Loucy (cell line): ENCODE data around the gene EPHB6.
A peak's percentile ranks its signal among the peaks of the same experiment; 100 is the strongest.

Source experiments
- H2AFZ ChIP-seq: fragments of 200-600 bp; sonication (generic); 2 replicates; pipeline ENCODE4 v1.6.0; 2016; ENCODE audit warnings: antibody characterized with exemption, mild to moderate bottlenecking, low read length, moderate library complexity
- H3F3A ChIP-seq: fragments of 200-600 bp; 2 replicates; pipeline ENCODE4 v1.6.0; 2016; ENCODE audit warnings: antibody characterized with exemption, low read depth, mild to moderate bottlenecking
- H3K27me3 ChIP-seq: fragments of 200-600 bp; sonication (generic); 2 replicates; pipeline ENCODE4 v1.6.1; 2014; ENCODE audit warnings: low read length, mild to moderate bottlenecking; ENCODE audit not compliant: insufficient read depth, poor library complexity, severe bottlenecking
- H3K36me3 ChIP-seq: fragments of 200-600 bp; sonication (generic); 2 replicates; pipeline ENCODE4 v1.6.1; 2016; ENCODE audit warnings: low read length; ENCODE audit not compliant: insufficient read depth
- H3K4me1 ChIP-seq: fragments of 200-600 bp; sonication (generic); 2 replicates; pipeline ENCODE4 v1.5.1; 2014; ENCODE audit warnings: low read length, mild to moderate bottlenecking; ENCODE audit not compliant: insufficient read depth, poor library complexity, severe bottlenecking
- H3K4me2 ChIP-seq: fragments of 200-600 bp; sonication (generic); 2 replicates; pipeline ENCODE4 v1.6.0; 2014; ENCODE audit warnings: antibody characterized with exemption, low read length, low read depth, mild to moderate bottlenecking; ENCODE audit not compliant: poor library complexity, severe bottlenecking
- H3K4me3 ChIP-seq: fragments of 200-600 bp; sonication (generic); 2 replicates; pipeline ENCODE4 v1.5.1; 2014; ENCODE audit warnings: low read length, mild to moderate bottlenecking, mixed read lengths; ENCODE audit not compliant: poor library complexity, severe bottlenecking
- H3K79me2 ChIP-seq: fragments of 200-600 bp; sonication (generic); 2 replicates; pipeline ENCODE4 v1.6.1; 2014; ENCODE audit warnings: low read length; ENCODE audit not compliant: insufficient read depth
- H3K9ac ChIP-seq: fragments of 200-600 bp; sonication (generic); 2 replicates; pipeline ENCODE4 v1.6.0; 2014; ENCODE audit warnings: mild to moderate bottlenecking, low read depth, low read length, moderate library complexity; ENCODE audit not compliant: poor library complexity, severe bottlenecking
- H3K9me2 ChIP-seq: fragments of 200-600 bp; sonication (generic); replicated peaks from 2 replicates; pipeline ENCODE4 v1.6.1; 2016; ENCODE audit warnings: low read depth, low read length, mixed read lengths
- H3K9me3 ChIP-seq: fragments of 200-600 bp; sonication (generic); 2 replicates; pipeline ENCODE4 v1.6.1; 2014; ENCODE audit warnings: mild to moderate bottlenecking, antibody characterized with exemption, low read length, low read depth; ENCODE audit not compliant: insufficient read depth
- H4K20me1 ChIP-seq: fragments of 200-600 bp; sonication (generic); 2 replicates; pipeline ENCODE4 v1.6.0; 2014; ENCODE audit warnings: antibody characterized with exemption, low read length, mild to moderate bottlenecking; ENCODE audit not compliant: insufficient read depth, poor library complexity, severe bottlenecking
- CTCF ChIP-seq: fragments of 200-600 bp; sonication (generic); conservative IDR thresholded peaks from 2 replicates; pipeline ENCODE4 v1.5.1; 2014; ENCODE audit warnings: mild to moderate bottlenecking, antibody characterized with exemption, low read length
- EZH2phosphoT487 ChIP-seq: fragments of 200-600 bp; IDR thresholded peaks from 2 replicates; pipeline ENCODE4 v1.6.1; 2018; ENCODE audit warnings: antibody characterized with exemption, mild to moderate bottlenecking, moderate library complexity, borderline replicate concordance

Gene EPHB6

GRCh38 chr7:142862786-142863400 lies 8.0 kb downstream of the EPHB6 start:
- no peaks in the 10 kb centered on the region for H3F3A ChIP-seq
- TF ChIP-seq CTCF (no peak), EZH2phosphoT487 (no peak)
- no peaks in the 10 kb centered on the region for H3K9me2 ChIP-seq
- H3K79me2 ChIP-seq = peaks cover 30% of the 10 kb centered on the region
- H3K4me3 ChIP-seq = no peak overlapping the region
- H3K27me3 ChIP-seq = no peaks in the 10 kb centered on the region
- no peak overlapping the region for H3K9ac ChIP-seq
- peaks cover 29% of the 10 kb centered on the region for H3K4me1 ChIP-seq
- peaks cover 31% of the 10 kb centered on the region; the same call in 1 of the 2 replicates for H3K36me3 ChIP-seq
- no peak overlapping the region for H2AFZ ChIP-seq
- no peak overlapping the region for H3K4me2 ChIP-seq
- H3K9me3 ChIP-seq = no peaks in the 10 kb centered on the region
- H4K20me1 ChIP-seq = peaks cover 2% of the 10 kb centered on the region

GRCh38 chr7:142863891-142864685 lies 9.2 kb downstream of the EPHB6 start:
- H3K36me3 ChIP-seq = peaks cover 43% of the 10 kb centered on the region; the same call in 1 of the 2 replicates
- no peak overlapping the region for H3K4me2 ChIP-seq
- H2AFZ ChIP-seq = no peak overlapping the region
- no peak for TF ChIP-seq CTCF
- no peak for TF ChIP-seq EZH2phosphoT487
- no peak overlapping the region for H3K4me3 ChIP-seq
- no peaks in the 10 kb centered on the region for H3F3A ChIP-seq
- H3K9me2 ChIP-seq = no peaks in the 10 kb centered on the region
- H4K20me1 ChIP-seq = no peaks in the 10 kb centered on the region
- no peaks in the 10 kb centered on the region for H3K9me3 ChIP-seq
- H3K79me2 ChIP-seq = peaks cover 24% of the 10 kb centered on the region
- no peaks in the 10 kb centered on the region for H3K27me3 ChIP-seq
- no peak overlapping the region for H3K9ac ChIP-seq
- peaks cover 22% of the 10 kb centered on the region for H3K4me1 ChIP-seq

GRCh38 chr7:142864980-142865747 lies 10.3 kb downstream of the EPHB6 start:
- Histone ChIP-seq H3K9me2 (no peaks in the 10 kb centered on the region), H3K36me3 (peaks cover 54% of the 10 kb centered on the region; the same call in 1 of the 2 replicates), H3K79me2 (peaks cover 14% of the 10 kb centered on the region; the same call in 1 of the 2 replicates), H3F3A (no peaks in the 10 kb centered on the region), H3K4me2 (no peak overlapping the region), H3K4me1 (peaks cover 13% of the 10 kb centered on the region), H3K9ac (peak overlapping the region; percentile 37), H4K20me1 (no peaks in the 10 kb centered on the region), H3K27me3 (no peaks in the 10 kb centered on the region), H3K9me3 (no peaks in the 10 kb centered on the region), H3K4me3 (no peak overlapping the region), H2AFZ (no peak overlapping the region)
- TF ChIP-seq EZH2phosphoT487 (no peak), CTCF (no peak)
